SJCRH30 (cell line): ENCODE data around the gene DPPA5. TPM values are rescaled to one million over a fixed set of nuclear protein-coding genes. Genes with fewer than 3 reads are reported as not detected.

ENCODE experiments used
- DNase-seq, 2 experiments: peaks; one replicate each; pipeline ENCODE4 v3.0.0-alpha.2; 2015 to 2020
- H3K27ac ChIP-seq: fragments of 250-450 bp; sonication (Bioruptor Pico); 2 replicates; pipeline ENCODE4 v1.5.1; 2020; ENCODE audit warnings: mild to moderate bottlenecking, moderate library complexity
- H3K27me3 ChIP-seq: fragments of 250-450 bp; sonication (Bioruptor Pico); 2 replicates; pipeline ENCODE4 v1.5.1; 2020; ENCODE audit warnings: mild to moderate bottlenecking, moderate library complexity
- H3K36me3 ChIP-seq: fragments of 250-450 bp; sonication (Bioruptor Pico); 2 replicates; pipeline ENCODE4 v1.5.1; 2020; ENCODE audit warnings: mild to moderate bottlenecking, moderate library complexity
- H3K4me1 ChIP-seq: fragments of 250-450 bp; sonication (Bioruptor Pico); 2 replicates; pipeline ENCODE4 v1.5.1; 2020; ENCODE audit warnings: mild to moderate bottlenecking, moderate library complexity
- H3K4me3 ChIP-seq: fragments of 250-450 bp; sonication (Bioruptor Pico); 2 replicates; pipeline ENCODE4 v1.5.1; 2020; ENCODE audit warnings: mild to moderate bottlenecking, moderate library complexity
- H3K9me3 ChIP-seq: fragments of 250-450 bp; sonication (Bioruptor Pico); replicated peaks from 2 replicates; pipeline ENCODE4 v1.5.1; 2020; ENCODE audit warnings: mild to moderate bottlenecking, moderate library complexity
- total RNA-seq: library from RNA; depleted of rRNA; stranded (reverse); fragments of >200 nt; shearing (Covaris generic); gene quantifications from 2 replicates; pipeline ENCODE4 v1.2.3, GENCODE V29; 2014

The DPPA5 gene
- total RNA-seq, 1 experiment from 2014 or later: not detected

GRCh38 chr6:73372516-73372915, 18.4 kb upstream of the DPPA5 start:
- Histone ChIP-seq H3K36me3 (no peaks in the 10 kb centered on the region), H3K27ac (no peak overlapping the region), H3K4me3 (no peak overlapping the region), H3K27me3 (no peaks in the 10 kb centered on the region), H3K9me3 (no peaks in the 10 kb centered on the region), H3K4me1 (no peaks in the 10 kb centered on the region)
- no peak for DNase-seq

- Histone ChIP-seq H3K9me3 (no peaks in the 10 kb centered on the region), H3K27ac (no peak overlapping the region), H3K4me1 (no peaks in the 10 kb centered on the region), H3K4me3 (no peak overlapping the region), H3K36me3 (no peaks in the 10 kb centered on the region), H3K27me3 (no peaks in the 10 kb centered on the region)
- DNase-seq: no peak
Observed at GRCh38 chr6:73371984-73372383, 17.9 kb upstream of the DPPA5 start.

- Histone ChIP-seq H3K27ac (no peak within 1 kb of the TSS), H3K36me3 (no peaks in the 10 kb centered on the region), H3K9me3 (no peaks in the 10 kb centered on the region), H3K27me3 (no peaks in the 10 kb centered on the region), H3K4me3 (no peak within 1 kb of the TSS), H3K4me1 (no peaks in the 10 kb centered on the region)
- no peak for DNase-seq
Observed at GRCh38 chr6:73369563-73369962, 15.5 kb upstream of the DPPA5 start, which contains the start of gene OOEP. TSS of gene OOEP (minus strand) at chr6:73369897. CDS start at chr6:73369792, 105 bp downstream.

GRCh38 chr6:73369157-73369556, 15.1 kb upstream of the DPPA5 start:
- no peak overlapping the region for H3K4me3 ChIP-seq
- no peak for DNase-seq
- no peaks in the 10 kb centered on the region for H3K9me3 ChIP-seq
- H3K27me3 ChIP-seq: no peaks in the 10 kb centered on the region
- H3K4me1 ChIP-seq: no peaks in the 10 kb centered on the region
- no peak overlapping the region for H3K27ac ChIP-seq
- H3K36me3 ChIP-seq: no peaks in the 10 kb centered on the region

- Histone ChIP-seq H3K27me3 (no peaks in the 10 kb centered on the region), H3K9me3 (no peaks in the 10 kb centered on the region), H3K36me3 (no peaks in the 10 kb centered on the region), H3K4me1 (no peaks in the 10 kb centered on the region), H3K4me3 (no peak overlapping the region), H3K27ac (no peak overlapping the region)
- no peak for DNase-seq
Observed at GRCh38 chr6:73368675-73369074, 14.6 kb upstream of the DPPA5 start.

- no peak for DNase-seq
- Histone ChIP-seq H3K27ac (no peak overlapping the region), H3K27me3 (no peaks in the 10 kb centered on the region), H3K9me3 (no peaks in the 10 kb centered on the region), H3K36me3 (no peaks in the 10 kb centered on the region), H3K4me1 (no peaks in the 10 kb centered on the region), H3K4me3 (no peak overlapping the region)
Observed at GRCh38 chr6:73367761-73368355, 13.8 kb upstream of the DPPA5 start.

- H3K4me3 ChIP-seq: no peak overlapping the region
- no peaks in the 10 kb centered on the region for H3K9me3 ChIP-seq
- H3K36me3 ChIP-seq: no peaks in the 10 kb centered on the region
- H3K4me1 ChIP-seq: no peaks in the 10 kb centered on the region
- no peak overlapping the region for H3K27ac ChIP-seq
- no peak for DNase-seq
- no peaks in the 10 kb centered on the region for H3K27me3 ChIP-seq
Observed at GRCh38 chr6:73364549-73364948, 10.5 kb upstream of the DPPA5 start.

- Histone ChIP-seq H3K4me3 (no peak overlapping the region), H3K36me3 (no peaks in the 10 kb centered on the region), H3K27ac (no peak overlapping the region), H3K9me3 (no peaks in the 10 kb centered on the region), H3K27me3 (no peaks in the 10 kb centered on the region), H3K4me1 (no peaks in the 10 kb centered on the region)
- no peak for DNase-seq
Observed at GRCh38 chr6:73364121-73364520, 10.0 kb upstream of the DPPA5 start.

GRCh38 chr6:73363537-73363875, 9.4 kb upstream of the DPPA5 start:
- Histone ChIP-seq H3K36me3 (no peaks in the 10 kb centered on the region), H3K27ac (no peak overlapping the region)

GRCh38 chr6:73362869-73363536, 8.9 kb upstream of the DPPA5 start:
- H3K4me3 ChIP-seq: no peak overlapping the region
- no peaks in the 10 kb centered on the region for H3K36me3 ChIP-seq
- DNase-seq: no peak
- H3K27me3 ChIP-seq: no peaks in the 10 kb centered on the region
- H3K27ac ChIP-seq: no peak overlapping the region
- no peaks in the 10 kb centered on the region for H3K9me3 ChIP-seq
- no peaks in the 10 kb centered on the region for H3K4me1 ChIP-seq

More at GRCh38 chr6:73363537-73363875, 9.4 kb upstream of the DPPA5 start:
- no peak for DNase-seq
- no peaks in the 10 kb centered on the region for H3K27me3 ChIP-seq
- no peaks in the 10 kb centered on the region for H3K4me1 ChIP-seq
- no peaks in the 10 kb centered on the region for H3K9me3 ChIP-seq
- no peak overlapping the region for H3K4me3 ChIP-seq

GRCh38 chr6:73362358-73362757, 8.3 kb upstream of the DPPA5 start, which contains the start of gene KHDC3L:
TSS of gene KHDC3L (plus strand) at chr6:73362658. CDS start at chr6:73362730, 72 bp downstream.
- Histone ChIP-seq H3K27ac (no peak within 1 kb of the TSS), H3K27me3 (no peaks in the 10 kb centered on the region), H3K4me3 (no peak within 1 kb of the TSS), H3K36me3 (no peaks in the 10 kb centered on the region), H3K4me1 (no peaks in the 10 kb centered on the region), H3K9me3 (no peaks in the 10 kb centered on the region)
- no peak for DNase-seq

GRCh38 chr6:73349311-73349710, 4.8 kb downstream of the DPPA5 start:
- no peaks in the 10 kb centered on the region for H3K4me1 ChIP-seq
- no peaks in the 10 kb centered on the region for H3K9me3 ChIP-seq
- no peaks in the 10 kb centered on the region for H3K36me3 ChIP-seq
- no peak overlapping the region for H3K27ac ChIP-seq
- H3K27me3 ChIP-seq: no peaks in the 10 kb centered on the region
- no peak overlapping the region for H3K4me3 ChIP-seq
- DNase-seq: no peak

- Histone ChIP-seq H3K9me3 (no peaks in the 10 kb centered on the region), H3K36me3 (no peaks in the 10 kb centered on the region), H3K27me3 (no peaks in the 10 kb centered on the region), H3K4me3 (no peak overlapping the region), H3K4me1 (no peaks in the 10 kb centered on the region), H3K27ac (no peak overlapping the region)
- no peak for DNase-seq
Observed at GRCh38 chr6:73348550-73349204, 5.4 kb downstream of the DPPA5 start.

- Histone ChIP-seq H3K27ac (no peak overlapping the region), H3K4me3 (no peak overlapping the region), H3K36me3 (no peaks in the 10 kb centered on the region), H3K4me1 (no peaks in the 10 kb centered on the region), H3K9me3 (no peaks in the 10 kb centered on the region), H3K27me3 (no peaks in the 10 kb centered on the region)
- no peak for DNase-seq
Observed at GRCh38 chr6:73343164-73343563, 10.9 kb downstream of the DPPA5 start.

- no peak for DNase-seq
- Histone ChIP-seq H3K27ac (no peak overlapping the region), H3K4me3 (no peak overlapping the region), H3K4me1 (no peaks in the 10 kb centered on the region), H3K27me3 (no peaks in the 10 kb centered on the region), H3K36me3 (no peaks in the 10 kb centered on the region), H3K9me3 (no peaks in the 10 kb centered on the region)
Observed at GRCh38 chr6:73342174-73342573, 11.9 kb downstream of the DPPA5 start.
